ENCODE measurements around the gene AOC1.
A peak's percentile ranks its signal among the peaks of the same experiment; 100 is the strongest.
"Not testable (repeated sequence)": the region's sequence is repeated elsewhere in the genome, so short reads cannot be mapped to it uniquely, and the experiment has no call there.

Gene AOC1

GRCh38 chr7:150852371-150852905 is at the start of gene AOC1:
Gene AOC1, plus strand, starts transcription at chr7:150852517. Its CDS starts 3,954 bp downstream, at chr7:150856471.
- DNase-seq, result no peak

GRCh38 chr7:150803161-150803860 is 49.0 kb upstream of the AOC1 start:
- DNase-seq, result no peak

GRCh38 chr7:150804802-150805201 is 47.5 kb upstream of the AOC1 start:
- no peak for DNase-seq

GRCh38 chr7:150805864-150806263 is 46.5 kb upstream of the AOC1 start:
- DNase-seq, result no peak

- no peak for DNase-seq
These were observed 45.9 kb upstream of the AOC1 start for GRCh38 chr7:150806454-150806853.

- no peak for DNase-seq
These were observed 45.5 kb upstream of the AOC1 start for GRCh38 chr7:150806863-150807262.

GRCh38 chr7:150807616-150808438 is 44.5 kb upstream of the AOC1 start:
- DNase-seq, result not testable (repeated sequence)

GRCh38 chr7:150814328-150815001 is 37.9 kb upstream of the AOC1 start:
- no peak for DNase-seq

GRCh38 chr7:150818971-150819370 is 33.3 kb upstream of the AOC1 start:
- no peak for DNase-seq

GRCh38 chr7:150820148-150820547 is 32.2 kb upstream of the AOC1 start:
- no peak for DNase-seq

GRCh38 chr7:150820578-150821198 is 31.6 kb upstream of the AOC1 start:
- DNase-seq, result no peak

- no peak for DNase-seq
These were observed 29.3 kb upstream of the AOC1 start for GRCh38 chr7:150823043-150823442.

GRCh38 chr7:150823484-150824126 is 28.7 kb upstream of the AOC1 start:
- no peak for DNase-seq

- DNase-seq, result no peak
These were observed 27.7 kb upstream of the AOC1 start for GRCh38 chr7:150824379-150825177.

- DNase-seq, result no peak
These were observed 26.1 kb upstream of the AOC1 start for GRCh38 chr7:150826061-150826849.

- DNase-seq, result no peak
These were observed 23.9 kb upstream of the AOC1 start for GRCh38 chr7:150828384-150828783.

GRCh38 chr7:150829426-150829825 is 22.9 kb upstream of the AOC1 start:
- no peak for DNase-seq

GRCh38 chr7:150830937-150831336 is 21.4 kb upstream of the AOC1 start:
- DNase-seq, result no peak

- DNase-seq, result peak in 1 of 51 donors; percentile 7
These were observed 20.5 kb upstream of the AOC1 start for GRCh38 chr7:150831851-150832250.
